ENCODE data around the gene ETS1. TPM values are rescaled to one million over a fixed set of nuclear protein-coding genes. Genes with fewer than 3 reads are reported as not detected.

ETS1 gene
- total RNA-seq, 1 donor from 2014 or later, result 90.8 TPM

DNA sequence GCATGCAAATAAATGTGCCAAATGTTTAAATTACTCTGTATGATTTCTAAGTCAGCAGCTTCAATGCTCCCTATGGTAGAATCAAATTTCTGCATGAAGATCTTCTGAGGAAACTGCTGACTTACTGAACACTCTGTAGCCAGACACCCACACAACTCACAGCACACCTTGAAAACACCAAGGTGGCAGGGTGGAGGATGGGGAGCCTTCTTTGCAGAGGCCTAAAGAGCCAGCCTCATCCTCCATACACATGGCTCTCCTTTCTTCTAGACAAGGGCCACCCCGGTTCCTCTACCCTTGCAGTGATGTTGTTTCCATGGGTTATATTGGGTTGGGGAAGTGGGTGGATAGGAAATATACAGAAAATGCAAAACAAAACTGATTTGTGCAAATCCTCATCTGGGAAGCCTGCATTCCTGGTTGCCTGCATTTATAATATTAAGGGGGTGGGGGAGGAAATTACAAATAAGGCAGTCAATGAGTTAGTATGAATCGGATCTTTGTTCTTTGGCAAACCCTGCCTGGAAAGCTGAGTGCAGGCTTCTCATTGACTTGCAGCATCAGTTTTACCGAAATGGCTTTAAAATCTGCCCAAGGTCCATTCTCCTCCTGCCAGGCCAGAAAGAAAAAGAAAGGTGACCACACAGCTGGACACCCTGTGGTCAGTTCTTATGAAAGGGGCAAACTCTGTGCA lies 15.8 kb upstream of the ETS1 start:
- intact Hi-C loops (cut with DNase I), result no loop called here
- ATAC-seq, result no peak
- DNase-seq (ENCODE audit: low spot score), result no peak

DNA sequence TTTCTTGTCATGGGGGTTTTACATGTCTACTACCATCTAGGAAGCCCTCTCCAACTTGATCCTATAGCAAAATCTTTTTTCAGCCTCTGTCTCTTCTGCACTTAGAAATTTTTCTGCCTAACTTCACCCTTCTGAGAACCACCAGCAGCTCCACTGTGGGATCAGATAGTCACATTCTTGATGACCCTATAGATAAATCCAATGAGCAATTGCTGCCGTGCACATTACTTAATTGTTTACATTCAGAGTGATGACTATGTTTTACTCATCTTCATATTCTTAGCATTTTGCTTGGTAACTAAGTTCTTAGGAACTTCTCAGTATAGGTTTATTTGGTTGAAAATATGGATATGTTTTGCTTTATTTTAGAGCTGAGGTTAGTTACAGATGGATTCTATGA lies 12.4 kb upstream of the ETS1 start:
- ATAC-seq, result no peak
- intact Hi-C loops (cut with DNase I), result no loop called here

DNA sequence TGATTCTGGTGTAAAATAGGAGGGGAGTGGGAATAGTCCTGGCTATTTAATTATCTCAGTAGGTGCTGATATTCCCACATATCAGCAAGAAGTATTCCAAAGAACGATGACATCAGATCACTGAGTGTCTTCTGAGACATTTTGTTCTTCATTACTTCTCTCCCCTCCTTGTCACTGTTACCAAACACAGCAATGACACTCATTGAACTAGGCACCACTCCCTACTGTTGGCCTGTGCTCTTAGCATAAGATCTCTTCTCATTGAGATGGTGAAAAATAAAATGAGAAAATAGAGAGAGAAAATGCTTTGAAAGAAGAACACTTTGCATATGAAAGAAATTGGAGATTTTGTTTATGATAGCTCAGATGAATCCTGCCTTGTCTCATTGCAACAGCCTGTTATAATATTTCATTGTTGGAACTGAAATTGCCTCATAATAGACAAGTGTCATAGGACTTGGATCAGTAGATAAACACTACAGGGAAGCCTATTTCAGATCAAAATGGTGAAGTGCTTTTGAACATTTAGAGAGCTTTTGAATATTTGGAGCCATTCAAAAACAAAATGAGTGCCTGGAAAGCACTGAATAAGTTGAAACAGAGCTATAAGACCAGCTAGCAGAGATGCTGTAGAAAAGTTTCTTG lies 11.3 kb upstream of the ETS1 start:
- DNase-seq (ENCODE audit: low spot score) (no peak), ATAC-seq (no peak)
- intact Hi-C loops (cut with DNase I), result no loop called here

More for the DNA sequence above, 12.4 kb upstream of the ETS1 start:
- DNase-seq (ENCODE audit: low spot score), result no peak

DNA sequence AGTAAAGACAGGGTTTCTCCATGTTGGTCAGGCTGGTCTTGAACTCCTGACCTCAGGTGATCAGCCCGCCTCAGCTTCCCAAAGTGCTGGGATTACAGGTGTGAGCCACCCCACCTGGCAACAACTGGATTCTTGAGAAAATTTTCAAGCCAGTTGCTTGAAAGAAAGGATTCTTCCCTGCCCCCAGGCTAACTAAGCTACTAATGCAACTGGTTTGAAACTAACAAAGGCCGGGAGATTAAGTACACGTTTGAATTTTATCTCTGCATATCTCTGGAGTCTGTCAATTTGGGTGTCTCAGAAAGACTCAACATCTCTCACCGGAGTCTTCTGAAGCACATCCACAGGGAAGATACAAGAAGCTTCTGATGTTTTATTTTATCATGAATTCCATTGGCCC lies 10.7 kb upstream of the ETS1 start:
- intact Hi-C loops (cut with DNase I), result no loop called here
- ATAC-seq (no peak), DNase-seq (ENCODE audit: low spot score) (no peak)

DNA sequence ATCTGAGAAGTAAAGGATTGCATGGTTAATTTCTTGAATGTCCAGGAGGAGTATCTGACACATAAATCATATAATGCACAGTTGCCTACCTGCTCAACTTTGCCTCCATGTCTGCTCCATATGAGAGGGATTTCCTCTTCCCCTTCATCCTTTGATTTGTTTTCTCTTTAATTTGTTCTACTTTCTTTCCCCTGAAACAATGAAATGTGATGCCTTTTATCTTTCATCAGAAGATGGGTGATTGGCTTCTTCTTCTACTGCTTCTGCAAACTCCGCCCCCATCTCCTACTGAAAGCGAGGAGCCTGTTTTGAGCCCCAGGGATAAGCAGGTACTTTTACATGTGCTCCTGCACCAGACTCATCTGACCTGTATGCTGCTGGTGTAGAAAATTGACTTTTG lies 9.9 kb upstream of the ETS1 start:
- ATAC-seq, result no peak
- intact Hi-C loops (cut with DNase I), result no loop called here
- DNase-seq (ENCODE audit: low spot score), result no peak

DNA sequence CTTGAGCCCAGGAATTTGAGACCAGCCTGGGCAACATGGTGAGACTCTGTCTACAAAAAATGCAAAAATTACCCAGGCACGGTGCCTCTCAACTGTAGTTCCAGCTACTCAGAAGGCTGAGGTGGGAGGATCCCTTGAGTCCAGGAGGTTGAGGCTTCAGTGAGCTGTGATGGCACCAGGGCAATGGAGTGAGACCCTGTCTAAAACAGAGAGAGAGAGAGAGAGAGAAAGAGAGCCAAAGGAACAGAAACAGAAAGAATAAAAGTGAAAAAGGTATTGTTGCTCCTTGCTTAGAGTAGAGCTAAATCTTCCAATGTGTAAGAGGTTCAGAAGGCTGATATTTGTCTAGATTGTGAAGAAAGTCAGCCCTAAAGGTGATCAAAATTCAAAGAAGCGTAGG lies 8.9 kb upstream of the ETS1 start:
- ATAC-seq, result no peak
- intact Hi-C loops (cut with DNase I), result no loop called here
- no peak for DNase-seq (ENCODE audit: low spot score)

DNA sequence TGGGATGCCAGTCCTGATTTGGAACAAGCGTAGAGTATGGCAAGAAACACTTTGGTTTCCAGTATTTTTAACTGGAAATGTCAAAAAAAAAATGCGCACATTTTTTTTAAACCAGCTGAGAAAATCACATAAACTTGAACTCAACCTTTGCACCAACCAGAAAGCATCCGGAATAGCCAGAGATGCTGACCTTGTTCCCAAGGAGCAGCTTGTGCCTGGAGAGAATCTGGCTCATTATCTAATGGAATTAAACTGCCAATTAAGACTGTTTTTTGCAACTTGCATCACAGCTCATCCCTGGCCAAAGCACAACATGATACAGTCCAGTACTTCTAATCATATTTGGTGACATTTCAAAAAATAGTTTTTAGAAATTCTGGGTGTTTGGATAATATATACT lies 8.4 kb upstream of the ETS1 start:
- no peak for DNase-seq (ENCODE audit: low spot score)
- no peak for ATAC-seq
- intact Hi-C loops (cut with DNase I), result no loop called here

DNA sequence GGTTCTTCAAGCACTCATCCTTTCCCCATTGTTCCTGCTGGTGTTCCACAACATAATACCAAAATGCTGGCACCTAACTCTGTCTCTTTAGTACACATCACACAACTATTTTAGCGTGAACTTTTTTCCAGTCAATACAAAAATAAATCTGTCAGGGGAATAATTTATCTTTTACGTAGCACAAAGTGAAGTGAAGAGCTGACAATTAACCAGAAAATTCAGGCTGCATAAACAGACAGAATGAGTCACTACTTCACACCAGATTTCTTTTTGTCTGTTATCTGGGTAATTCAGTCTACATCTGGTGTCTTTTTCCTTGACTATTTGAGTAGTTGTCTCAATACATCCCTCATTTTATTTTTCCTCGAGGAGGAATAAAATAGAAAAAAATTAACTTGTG lies 7.9 kb upstream of the ETS1 start:
- intact Hi-C loops (cut with DNase I), result no loop called here
- no peak for ATAC-seq
- DNase-seq (ENCODE audit: low spot score), result no peak

DNA sequence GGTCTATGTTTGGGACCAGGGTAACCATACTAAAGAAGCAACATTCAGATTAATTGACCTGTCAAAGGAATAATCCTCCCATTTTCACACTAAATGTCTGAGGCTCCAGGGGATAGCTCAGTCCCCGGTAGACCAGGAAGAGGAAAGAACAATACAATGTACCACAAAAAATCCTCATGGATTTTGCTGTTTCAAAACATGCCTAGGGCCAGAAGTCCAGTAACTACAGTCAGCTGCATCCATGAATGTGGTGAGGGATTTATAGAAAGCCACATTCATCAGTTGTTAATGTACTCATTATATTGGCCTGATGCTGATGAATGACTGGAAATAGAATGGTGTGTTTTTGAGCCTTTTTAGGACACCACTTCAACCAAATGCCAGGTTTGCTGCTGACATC lies 6.9 kb upstream of the ETS1 start:
- DNase-seq (ENCODE audit: low spot score) (no peak), ATAC-seq (no peak)
- intact Hi-C loops (cut with DNase I), result no loop called here

DNA sequence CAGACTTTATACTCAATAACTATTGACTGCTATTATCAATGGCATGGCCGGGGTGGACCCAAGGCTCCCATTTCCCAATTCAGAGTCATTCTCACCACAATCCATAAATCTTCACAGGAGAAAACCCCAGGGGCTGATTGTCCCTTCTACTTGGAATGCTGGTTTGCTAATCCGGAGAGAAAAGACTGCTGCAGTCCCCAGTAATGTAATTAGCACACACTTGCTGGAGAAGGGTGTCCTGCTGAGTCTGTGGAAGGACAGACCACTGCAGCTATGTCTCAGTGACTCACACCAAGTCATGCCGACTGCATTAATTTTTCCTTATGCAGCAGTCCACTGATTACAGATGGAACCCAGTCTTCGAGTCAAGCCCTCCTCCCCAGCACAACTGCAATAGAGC lies 5.9 kb upstream of the ETS1 start:
- intact Hi-C loops (cut with DNase I), result no loop called here
- ATAC-seq, result no peak
- DNase-seq (ENCODE audit: low spot score), result no peak

DNA sequence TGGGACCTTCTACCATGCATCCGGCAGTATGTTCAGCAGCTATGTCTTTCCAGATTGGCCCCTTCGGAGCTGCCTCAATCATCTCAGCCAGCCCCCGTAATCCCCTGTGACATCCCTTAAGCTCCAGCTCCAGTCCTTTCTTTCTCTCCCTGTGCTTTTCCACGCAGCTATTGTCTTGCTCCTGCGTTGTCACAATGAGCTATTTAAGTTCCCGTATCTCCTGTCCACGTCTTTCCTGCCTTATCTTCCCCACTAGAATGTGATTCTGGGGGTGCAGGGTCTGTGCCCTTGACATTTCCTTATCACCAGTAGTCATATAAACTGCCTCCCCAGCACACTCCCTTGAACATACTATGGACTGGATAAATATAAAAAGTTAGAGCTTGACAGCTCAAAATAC lies 5.1 kb upstream of the ETS1 start:
- ATAC-seq (no peak), DNase-seq (ENCODE audit: low spot score) (no peak)
- intact Hi-C loops (cut with DNase I), result no loop called here

DNA sequence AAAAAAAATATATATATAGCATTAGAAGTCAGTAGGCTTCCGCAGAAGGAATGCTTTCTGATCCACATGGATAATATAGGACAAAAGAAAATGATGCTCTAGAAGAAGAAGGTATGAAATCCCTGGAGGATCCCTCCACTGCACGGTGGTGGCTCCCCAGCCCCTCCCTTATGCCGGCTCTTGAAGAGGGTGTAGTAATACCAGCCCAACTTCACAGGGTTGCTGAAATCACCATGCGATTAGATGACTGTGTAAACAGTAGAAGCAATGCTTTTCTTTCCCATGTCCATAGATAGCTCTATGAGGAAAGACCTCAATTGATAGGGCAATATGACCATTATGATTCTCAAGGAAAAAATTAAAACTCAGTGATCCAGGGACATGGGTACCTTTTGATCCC lies 3.2 kb upstream of the ETS1 start:
- intact Hi-C loops (cut with DNase I), result no loop called here
- no peak for ATAC-seq
- no peak for DNase-seq (ENCODE audit: low spot score)

DNA sequence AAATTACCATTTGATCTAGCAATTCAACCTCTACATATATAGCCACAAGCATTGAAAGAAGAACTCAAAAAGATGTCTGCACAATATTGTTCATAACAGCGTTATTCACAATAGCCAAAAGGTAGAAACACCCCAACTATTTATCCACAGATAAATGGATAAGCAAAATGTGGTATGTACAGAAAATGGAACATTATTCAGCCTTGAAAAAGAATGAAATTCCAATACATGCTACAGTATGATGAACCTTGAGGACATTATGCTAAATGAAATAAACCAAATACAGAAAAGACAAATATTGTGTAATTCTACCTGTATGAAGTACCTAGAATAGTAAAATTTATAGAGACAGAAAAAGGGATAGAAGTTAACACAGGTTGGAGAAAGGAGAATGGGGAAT lies 2.6 kb upstream of the ETS1 start:
- intact Hi-C loops (cut with DNase I), result no loop called here
- DNase-seq (ENCODE audit: low spot score), result no peak
- no peak for ATAC-seq

DNA sequence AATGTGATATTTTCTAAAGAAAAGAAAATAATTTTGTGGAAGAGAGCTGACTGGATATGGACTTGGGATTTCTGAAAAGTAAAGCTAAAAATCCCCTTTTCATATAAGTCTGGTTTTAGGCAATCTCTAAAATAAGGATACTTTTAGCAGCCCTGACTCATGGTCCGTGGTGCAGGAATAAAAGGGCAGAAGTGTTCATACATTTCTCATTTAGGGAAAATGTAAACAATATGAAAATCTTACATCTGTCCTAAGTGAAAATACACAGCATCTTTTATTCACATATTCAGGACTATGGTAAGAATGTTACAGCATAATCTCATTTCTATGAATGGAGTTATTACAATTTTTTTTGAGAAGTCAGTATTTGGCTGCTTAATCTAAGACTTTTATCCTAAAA lies 735 bp upstream of the ETS1 start:
- intact Hi-C loops (cut with DNase I), result no loop called here
- ATAC-seq (no peak), DNase-seq (ENCODE audit: low spot score) (no peak)

DNA sequence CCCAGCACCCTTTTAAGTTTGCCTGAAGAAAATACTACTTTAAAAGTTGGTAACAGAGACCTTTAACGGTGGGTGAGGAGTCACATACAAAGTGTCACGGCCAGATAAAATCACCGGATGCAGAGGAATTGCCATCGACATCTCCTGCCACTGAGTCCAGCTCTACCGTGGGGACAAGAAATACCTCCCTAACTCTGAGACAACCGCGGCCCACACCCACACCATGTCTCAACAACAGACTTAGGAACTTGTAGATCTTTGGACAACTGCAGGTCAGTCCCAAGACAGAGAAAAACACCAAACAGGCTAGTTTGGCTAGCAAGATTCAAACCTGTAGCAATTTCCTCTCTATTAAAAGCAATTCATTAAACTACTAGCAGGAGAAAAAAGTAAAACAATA lies 669 bp downstream of the ETS1 start:
- intact Hi-C loops (cut with DNase I), result no loop called here

DNA sequence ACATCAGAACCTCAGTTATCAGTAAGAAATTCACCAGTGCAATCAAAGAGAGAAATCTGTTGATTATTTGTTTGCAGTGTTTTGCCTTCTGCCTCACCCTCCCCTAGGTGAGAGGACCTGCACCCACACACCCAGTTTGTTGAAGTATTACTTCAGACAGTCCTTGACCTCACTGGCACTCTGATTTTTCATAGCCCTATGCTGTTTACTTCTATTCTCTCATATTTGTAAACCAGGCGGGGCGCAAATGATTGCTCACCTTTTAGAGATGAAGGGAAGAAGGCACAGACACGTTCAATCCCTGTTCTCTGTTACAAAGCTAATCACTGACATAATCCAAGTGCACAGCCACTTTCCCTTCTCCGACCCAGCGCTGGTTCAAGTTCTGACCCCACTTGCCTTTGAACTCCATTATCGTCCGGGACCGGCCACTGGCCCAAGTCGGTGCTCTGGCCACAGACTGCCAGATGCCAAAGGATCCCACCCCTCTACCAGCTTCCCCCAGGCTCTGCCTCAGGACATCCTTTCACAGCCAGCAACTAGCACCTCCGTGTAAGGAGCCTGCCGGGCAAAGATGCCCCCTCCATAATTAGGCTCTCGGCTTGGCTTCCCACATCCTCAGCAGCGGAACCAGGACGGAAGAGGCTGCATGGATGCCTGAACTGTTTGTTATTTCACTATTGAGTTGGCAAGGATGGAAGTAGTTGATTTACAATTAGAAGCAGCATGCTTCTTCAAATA lies 1.7 kb downstream of the ETS1 start:
- DNase-seq (ENCODE audit: low spot score), result no peak
- intact Hi-C loops (cut with DNase I), result no loop called here
- ATAC-seq, result no peak

More for the DNA sequence above, 669 bp downstream of the ETS1 start:
- ATAC-seq (no peak), DNase-seq (ENCODE audit: low spot score) (no peak)

DNA sequence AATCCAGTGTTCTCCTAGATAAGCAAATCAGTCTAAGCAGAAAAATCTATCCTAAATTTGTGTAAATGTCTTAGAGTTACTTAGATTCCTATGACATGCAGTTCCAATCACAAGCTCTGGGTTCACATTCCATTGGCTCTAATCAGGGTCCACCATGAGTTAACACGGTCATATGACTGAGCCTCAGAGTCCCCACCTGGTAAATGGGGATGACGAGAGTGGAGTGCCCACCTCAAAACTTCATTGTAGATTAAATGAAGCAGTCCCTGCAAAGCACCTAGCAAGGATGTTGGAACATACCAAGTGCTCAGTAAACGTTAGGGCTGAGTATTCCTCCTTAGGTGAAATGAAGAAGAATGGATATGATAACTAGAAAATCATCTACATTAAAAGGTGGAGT lies 3.1 kb downstream of the ETS1 start:
- intact Hi-C loops (cut with DNase I), result no loop called here
- DNase-seq (ENCODE audit: low spot score), result no peak
- no peak for ATAC-seq

DNA sequence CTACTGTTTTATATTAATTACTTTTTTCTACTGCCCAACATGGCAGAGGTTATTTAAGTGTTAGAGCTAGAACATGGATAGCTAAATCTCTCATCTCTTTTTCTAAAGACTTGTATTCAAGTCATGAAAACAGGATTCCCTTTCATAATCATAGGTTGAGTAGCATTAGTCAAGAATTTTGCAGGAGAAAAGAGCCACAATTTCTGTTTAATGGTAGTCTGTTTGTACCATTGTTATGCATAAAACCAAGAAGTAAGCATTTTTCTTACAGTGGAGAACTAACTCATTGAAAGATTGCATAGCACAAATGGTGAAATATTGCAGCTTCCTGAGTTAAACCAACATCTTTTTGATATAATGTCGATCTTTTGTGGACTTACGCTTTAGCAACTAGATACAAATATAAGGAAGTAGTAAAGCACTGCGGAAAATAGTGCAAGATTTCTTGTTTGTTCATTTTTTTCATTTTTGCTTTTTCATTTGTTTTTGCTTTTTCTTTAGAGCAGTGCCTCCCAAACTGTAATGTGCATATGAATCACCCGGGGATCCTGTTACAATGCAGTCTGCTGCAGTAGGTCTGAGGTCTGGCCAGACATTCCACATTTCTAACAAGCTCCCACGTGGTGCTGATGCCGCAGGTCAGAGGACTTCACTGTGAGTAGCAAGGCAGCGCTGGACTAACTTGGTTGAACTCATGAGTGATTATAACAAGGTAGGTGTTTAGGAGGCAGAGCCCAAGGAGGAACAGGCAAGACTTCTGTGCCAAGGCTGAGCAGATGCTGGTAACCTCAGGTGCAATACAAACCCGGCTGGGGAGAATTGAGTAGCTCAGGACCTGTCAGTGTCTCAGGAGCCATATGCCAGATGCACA lies 4.6 kb downstream of the ETS1 start:
- ATAC-seq (no peak), DNase-seq (ENCODE audit: low spot score) (no peak)
- intact Hi-C loops (cut with DNase I), result no loop called here

DNA sequence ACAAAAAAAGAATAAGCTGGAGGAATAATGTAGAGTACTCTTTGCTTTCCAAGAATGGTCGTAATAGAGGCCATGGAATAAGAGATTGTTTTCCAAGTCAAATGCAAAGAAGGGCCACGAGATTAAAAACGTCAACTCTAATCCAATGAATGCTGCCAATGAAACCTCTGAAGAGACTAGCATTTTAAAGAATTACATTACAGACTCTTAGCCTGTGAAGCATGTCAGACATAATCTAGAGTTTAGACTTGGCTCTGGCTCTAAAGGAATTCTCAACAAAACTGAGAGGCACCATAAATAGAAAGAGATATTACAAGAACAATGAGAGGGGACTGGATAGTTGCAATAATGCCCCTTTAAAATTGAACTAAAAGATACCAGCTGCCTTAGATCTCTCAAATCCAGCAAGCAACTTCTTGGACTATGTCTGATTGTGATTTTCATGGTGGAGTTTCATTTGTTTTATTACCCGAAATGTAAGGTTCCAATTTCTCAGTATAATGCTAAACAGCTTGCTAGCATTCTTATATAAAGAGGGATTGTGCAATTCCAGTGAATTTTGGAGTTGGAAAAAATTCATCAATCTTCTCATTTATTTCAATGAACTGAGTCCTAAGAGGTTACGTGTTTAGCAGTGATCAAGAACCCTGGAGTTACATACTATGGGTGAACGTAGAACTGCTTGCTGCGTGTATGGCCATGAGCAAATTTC lies 5.6 kb downstream of the ETS1 start:
- intact Hi-C loops (cut with DNase I), result no loop called here
- ATAC-seq, result no peak
- no peak for DNase-seq (ENCODE audit: low spot score)

Data from sciatic nerve (tissue), 2 donors.